C4-2B (cell line): Measurements from ENCODE around the gene MOXD1.

ENCODE experiments used
- ZFX ChIP-seq: fragments of 450-650 bp; IDR thresholded peaks from 2 replicates; pipeline ENCODE4 v1.6.1; 2017
- TF ChIP-seq, protein P1 (sequence below): fragments of 450-650 bp; conservative IDR thresholded peaks from 2 replicates; pipeline ENCODE4 v1.5.1; 2017; ENCODE audit warnings: mild to moderate bottlenecking

DNA sequence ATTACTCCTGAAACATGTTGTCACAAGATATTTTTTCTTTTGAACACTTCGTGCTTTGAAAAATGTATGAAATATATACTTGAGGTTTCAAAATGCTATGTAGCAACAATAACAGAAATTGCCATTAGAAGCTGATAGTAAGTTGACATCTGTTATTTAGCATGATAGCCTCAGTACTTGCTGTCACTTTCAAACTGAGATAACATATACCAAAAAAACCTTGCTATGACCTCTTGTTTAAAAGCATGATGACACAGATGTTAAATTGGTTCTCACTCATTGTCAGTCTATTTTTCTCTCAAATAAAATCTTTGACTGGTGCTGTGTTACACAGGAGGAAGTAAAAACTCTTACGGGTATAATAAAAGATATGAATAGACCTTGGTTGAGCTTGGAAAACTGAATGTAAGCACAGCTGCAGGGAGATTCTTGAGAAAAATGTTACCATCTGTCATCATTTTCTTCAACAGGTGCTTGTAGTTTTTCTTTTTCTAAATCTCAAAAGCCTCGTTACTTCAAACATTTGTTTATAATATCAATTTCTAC, 18.6 kb downstream of the MOXD1 start:
- TF ChIP-seq, protein P1, sequence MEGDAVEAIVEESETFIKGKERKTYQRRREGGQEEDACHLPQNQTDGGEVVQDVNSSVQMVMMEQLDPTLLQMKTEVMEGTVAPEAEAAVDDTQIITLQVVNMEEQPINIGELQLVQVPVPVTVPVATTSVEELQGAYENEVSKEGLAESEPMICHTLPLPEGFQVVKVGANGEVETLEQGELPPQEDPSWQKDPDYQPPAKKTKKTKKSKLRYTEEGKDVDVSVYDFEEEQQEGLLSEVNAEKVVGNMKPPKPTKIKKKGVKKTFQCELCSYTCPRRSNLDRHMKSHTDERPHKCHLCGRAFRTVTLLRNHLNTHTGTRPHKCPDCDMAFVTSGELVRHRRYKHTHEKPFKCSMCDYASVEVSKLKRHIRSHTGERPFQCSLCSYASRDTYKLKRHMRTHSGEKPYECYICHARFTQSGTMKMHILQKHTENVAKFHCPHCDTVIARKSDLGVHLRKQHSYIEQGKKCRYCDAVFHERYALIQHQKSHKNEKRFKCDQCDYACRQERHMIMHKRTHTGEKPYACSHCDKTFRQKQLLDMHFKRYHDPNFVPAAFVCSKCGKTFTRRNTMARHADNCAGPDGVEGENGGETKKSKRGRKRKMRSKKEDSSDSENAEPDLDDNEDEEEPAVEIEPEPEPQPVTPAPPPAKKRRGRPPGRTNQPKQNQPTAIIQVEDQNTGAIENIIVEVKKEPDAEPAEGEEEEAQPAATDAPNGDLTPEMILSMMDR, result no peak
- TF ChIP-seq ZFX, result no peak
